GM19023 (cell line): Measurements from ENCODE around the gene CACNA1H.
"Not testable (repeated sequence)": the region's sequence is repeated elsewhere in the genome, so short reads cannot be mapped to it uniquely, and the experiment has no call there.

ENCODE experiments used
- ATAC-seq: cut with Tn5 transposase; IDR thresholded peaks from one replicate; pipeline ENCODE4 v1.9.1; 2021; ENCODE audit warnings: mild to moderate bottlenecking, moderate library complexity; ENCODE audit not compliant: unreplicated experiment

CACNA1H gene

GRCh38 chr16:1243363-1243762 is 90.5 kb downstream of the CACNA1H start:
- not testable (repeated sequence) for ATAC-seq

- not testable (repeated sequence) for ATAC-seq
Measured at GRCh38 chr16:1243907-1244850, 91.3 kb downstream of the CACNA1H start.

- ATAC-seq, result no peak
Measured at GRCh38 chr16:1244881-1245280, 92.0 kb downstream of the CACNA1H start.

GRCh38 chr16:1245452-1246020 is 92.6 kb downstream of the CACNA1H start:
- no peak for ATAC-seq

GRCh38 chr16:1247903-1248537 is 95.1 kb downstream of the CACNA1H start:
- not testable (repeated sequence) for ATAC-seq

GRCh38 chr16:1249031-1249755 is 96.3 kb downstream of the CACNA1H start:
- ATAC-seq, result not testable (repeated sequence)

- ATAC-seq, result not testable (repeated sequence)
Measured at GRCh38 chr16:1253701-1254364, 100.9 kb downstream of the CACNA1H start.

- not testable (repeated sequence) for ATAC-seq
Measured at GRCh38 chr16:1254821-1255220, 101.9 kb downstream of the CACNA1H start.

- ATAC-seq, result not testable (repeated sequence)
Measured at GRCh38 chr16:1255276-1256122, 102.6 kb downstream of the CACNA1H start, which contains the start of gene TPSD1. Gene TPSD1 (plus strand): TSS chr16:1256069. CDS start chr16:1256281, 212 bp downstream.

GRCh38 chr16:1256296-1256873 is 103.5 kb downstream of the CACNA1H start:
- ATAC-seq, result not testable (repeated sequence)

GRCh38 chr16:1256874-1257322 is 104.0 kb downstream of the CACNA1H start:
- no peak for ATAC-seq

GRCh38 chr16:1257561-1258224 is 104.8 kb downstream of the CACNA1H start:
- ATAC-seq, result no peak

GRCh38 chr16:1258225-1258600 is 105.3 kb downstream of the CACNA1H start:
- no peak for ATAC-seq

- no peak for ATAC-seq
Measured at GRCh38 chr16:1258906-1259759, 106.2 kb downstream of the CACNA1H start.

- no peak for ATAC-seq
Measured at GRCh38 chr16:1259760-1260068, 106.8 kb downstream of the CACNA1H start.

- ATAC-seq, result no peak
Measured at GRCh38 chr16:1260101-1260680, 107.3 kb downstream of the CACNA1H start.

GRCh38 chr16:1261131-1261892 is 108.4 kb downstream of the CACNA1H start:
- no peak for ATAC-seq
